GM23248 (cell line): Measurements from ENCODE around the gene ADAMTS9. TPM values are rescaled to one million over a fixed set of nuclear protein-coding genes. Genes with fewer than 3 reads are reported as not detected.

Source experiments
- DNase-seq: peaks from one replicate; pipeline ENCODE4 v3.0.0-alpha.2; 2015
- H2AFZ ChIP-seq: fragments of 200-600 bp; sonication (generic); 2 replicates; pipeline ENCODE4 v1.6.1; 2016; ENCODE audit warnings: antibody characterized with exemption
- H3F3A ChIP-seq: fragments of 200-600 bp; sonication (generic); 2 replicates; pipeline ENCODE4 v1.6.1; 2016; ENCODE audit warnings: mild to moderate bottlenecking, antibody characterized with exemption, mixed run types; ENCODE audit not compliant: insufficient read depth
- H3K27ac ChIP-seq: fragments of 200-600 bp; sonication (generic); 2 replicates; pipeline ENCODE4 v1.5.1; 2016; ENCODE audit warnings: mild to moderate bottlenecking
- H3K27me3 ChIP-seq: fragments of 200-600 bp; sonication (generic); replicated peaks from 2 replicates; pipeline ENCODE4 v1.6.1; 2016; ENCODE audit warnings: mild to moderate bottlenecking; ENCODE audit not compliant: insufficient read depth
- H3K36me3 ChIP-seq: fragments of 200-600 bp; sonication (generic); 2 replicates; pipeline ENCODE4 v1.6.1; 2016; ENCODE audit warnings: low read depth, mild to moderate bottlenecking
- H3K4me1 ChIP-seq: fragments of 200-600 bp; sonication (generic); 2 replicates; pipeline ENCODE4 v1.6.1; 2016; ENCODE audit warnings: mild to moderate bottlenecking; ENCODE audit not compliant: insufficient read depth
- H3K4me2 ChIP-seq: fragments of 200-600 bp; sonication (generic); one replicate; pipeline ENCODE4 v1.6.1; 2016; ENCODE audit warnings: mild to moderate bottlenecking; ENCODE audit not compliant: unreplicated experiment
- H3K4me3 ChIP-seq: fragments of 200-600 bp; sonication (generic); 2 replicates; pipeline ENCODE4 v1.5.1; 2016; ENCODE audit warnings: mild to moderate bottlenecking
- H3K79me2 ChIP-seq: fragments of 200-600 bp; sonication (generic); 2 replicates; pipeline ENCODE4 v1.6.1; 2016; ENCODE audit warnings: mild to moderate bottlenecking; ENCODE audit not compliant: insufficient read depth
- H3K9ac ChIP-seq: fragments of 200-600 bp; sonication (generic); 2 replicates; pipeline ENCODE4 v1.6.1; 2016; ENCODE audit warnings: mild to moderate bottlenecking
- H3K9me2 ChIP-seq: fragments of 200-600 bp; sonication (generic); 2 replicates; pipeline ENCODE4 v1.6.1; 2016; ENCODE audit warnings: mixed run types, mild to moderate bottlenecking, moderate library complexity; ENCODE audit not compliant: insufficient read depth
- H3K9me3 ChIP-seq: fragments of 200-600 bp; sonication (generic); one replicate; pipeline ENCODE4 v1.6.1; 2017; ENCODE audit warnings: low read depth
- H4K20me1 ChIP-seq: fragments of 200-600 bp; sonication (generic); 2 replicates; pipeline ENCODE4 v1.6.0; 2016; ENCODE audit not compliant: insufficient read depth
- EZH2 ChIP-seq: fragments of 200-600 bp; sonication (generic); IDR thresholded peaks from 2 replicates; pipeline ENCODE4 v1.6.1; 2018; ENCODE audit warnings: antibody characterized with exemption, mild to moderate bottlenecking; ENCODE audit not compliant: insufficient read depth, poor library complexity, severe bottlenecking
- EZH2phosphoT487 ChIP-seq: fragments of 200-600 bp; sonication (generic); IDR thresholded peaks from 2 replicates; pipeline ENCODE4 v1.6.1; 2018; ENCODE audit warnings: antibody characterized with exemption, moderate library complexity, mild to moderate bottlenecking, low read depth; ENCODE audit not compliant: insufficient read depth
- WGBS, 2 experiments: methylation state at CpG; one replicate each; pipeline ENCODE4 v1.1.6; 2015 to 2017; ENCODE audit warnings: low lambda C conversion rate in 2 of 2, low coverage in 1 of 2; ENCODE audit errors: missing lambda C conversion rate in 2 of 2; 5-methylcytosine and 5-hydroxymethylcytosine counted together
- in situ Hi-C: fragments of 300-500 bp; cut with MboI; formaldehyde crosslinking; loops from 2 replicates; pipeline ENCODE4 v1.15.0; 2020
- polyA plus RNA-seq: library from polyadenylated mRNA; unstranded; fragments of >200 nt; fragmentation: Nextera tagmentation; extraction: Ambion mirVana; gene quantifications from 2 replicates; pipeline ENCODE4 v1.2.1, GENCODE V29; 2016
- total RNA-seq: library from RNA; depleted of rRNA; stranded (reverse); fragments of >200 nt; shearing (Covaris generic); gene quantifications from 2 replicates; pipeline ENCODE4 v1.2.3, GENCODE V29; 2014

The ADAMTS9 gene
- total and polyA plus RNA-seq, 2 experiments from 2014 or later = 0.75 to 1.5 TPM

DNA sequence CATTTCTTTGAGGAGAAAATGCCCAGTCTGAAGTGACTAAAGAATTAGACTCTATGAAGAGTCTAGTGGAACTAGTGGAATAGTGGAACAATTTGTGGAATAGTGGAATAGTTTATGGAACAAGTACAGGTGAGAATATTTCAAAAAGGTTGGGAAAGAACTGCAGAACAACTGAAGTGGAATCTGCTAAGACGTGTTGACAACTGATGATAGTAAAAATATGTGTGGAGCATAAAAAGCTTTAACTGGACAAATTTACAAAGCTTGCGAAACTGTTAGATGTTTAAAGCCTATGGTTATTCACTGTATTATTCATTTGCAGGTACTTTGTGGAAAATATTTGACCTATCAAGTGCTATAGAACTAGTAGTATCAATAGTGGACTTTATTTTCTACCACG is 164.5 kb downstream of the ADAMTS9 start:
- H3K9me2 ChIP-seq = no peaks in the 10 kb centered on the region
- no peak overlapping the region for H3K9ac ChIP-seq
- H3K27ac ChIP-seq = no peak overlapping the region
- no peak overlapping the region for H3K4me3 ChIP-seq
- H3K4me1 ChIP-seq = peaks cover 13% of the 10 kb centered on the region
- H3K79me2 ChIP-seq = no peaks in the 10 kb centered on the region
- in situ Hi-C loops = loop anchor here (25.0 kb wide), 1 partner anchor 1664 kb away; no protein-coding TSS in a partner anchor
- no peaks in the 10 kb centered on the region for H3K27me3 ChIP-seq
- WGBS, 2 experiments = 52 to 55% methylated on average over 3 of the region's 3 CpGs
- H3K9me3 ChIP-seq = no peaks in the 10 kb centered on the region
- no peak for DNase-seq
- H2AFZ ChIP-seq = no peak overlapping the region
- H3F3A ChIP-seq = peaks cover 9% of the 10 kb centered on the region; the same call in 1 of the 2 replicates
- H3K36me3 ChIP-seq = no peaks in the 10 kb centered on the region
- TF ChIP-seq EZH2 (no peak), EZH2phosphoT487 (no peak)
- no peak overlapping the region for H3K4me2 ChIP-seq
- H4K20me1 ChIP-seq = no peaks in the 10 kb centered on the region

DNA sequence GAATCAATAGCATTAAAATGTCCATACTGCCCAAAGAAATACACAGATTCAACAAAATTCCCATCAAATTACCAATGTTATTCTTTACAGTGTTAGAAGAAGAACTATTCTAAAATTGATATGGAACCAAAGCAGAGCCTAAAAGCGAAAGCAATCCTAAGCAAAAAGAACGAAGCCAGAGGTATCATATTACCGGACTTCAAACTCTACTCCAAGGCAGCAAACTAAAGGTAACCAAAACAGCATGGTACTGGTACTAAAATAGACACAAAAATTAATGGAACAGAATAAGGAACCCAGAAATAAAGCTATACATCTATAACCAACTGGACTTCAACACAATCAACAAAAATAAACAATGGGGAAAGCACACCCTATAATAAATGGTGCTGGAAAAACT is 167.5 kb downstream of the ADAMTS9 start:
- H2AFZ ChIP-seq = no peak overlapping the region
- TF ChIP-seq EZH2 (no peak), EZH2phosphoT487 (no peak)
- H3K9ac ChIP-seq = no peak overlapping the region
- WGBS, 2 experiments = 59 to 74% methylated on average over 3 of the region's 3 CpGs
- H3K4me1 ChIP-seq = peaks cover 20% of the 10 kb centered on the region
- H3K4me2 ChIP-seq = no peak overlapping the region
- peaks cover 13% of the 10 kb centered on the region; the same call in 1 of the 2 replicates for H3F3A ChIP-seq
- H3K9me3 ChIP-seq = no peaks in the 10 kb centered on the region
- no peak overlapping the region for H3K4me3 ChIP-seq
- no peaks in the 10 kb centered on the region for H3K9me2 ChIP-seq
- no peaks in the 10 kb centered on the region for H3K79me2 ChIP-seq
- no peak for DNase-seq
- no peaks in the 10 kb centered on the region for H4K20me1 ChIP-seq
- in situ Hi-C loops = loop anchor here (25.0 kb wide), 1 partner anchor 1667 kb away; no protein-coding TSS in a partner anchor
- no peak overlapping the region for H3K27ac ChIP-seq
- no peaks in the 10 kb centered on the region for H3K27me3 ChIP-seq
- no peaks in the 10 kb centered on the region for H3K36me3 ChIP-seq

DNA sequence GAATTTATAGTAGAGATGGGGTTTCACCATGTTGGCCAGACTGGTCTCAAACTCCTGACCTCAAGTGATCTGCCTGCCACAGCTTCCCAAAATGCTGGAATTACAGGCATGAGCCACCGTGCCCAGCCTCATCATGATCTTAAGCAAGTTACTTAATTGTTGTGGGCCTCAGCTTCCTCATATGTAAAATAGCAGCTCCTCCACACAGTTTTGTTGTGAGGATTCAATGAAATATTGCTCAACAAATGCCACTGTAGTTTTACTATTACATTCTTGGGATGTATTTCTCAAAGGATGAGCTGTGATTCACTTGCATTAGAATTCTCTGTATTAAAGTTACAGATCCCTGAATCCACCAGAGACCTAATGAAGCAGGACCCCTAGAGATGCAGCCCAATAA is 168.8 kb downstream of the ADAMTS9 start:
- Histone ChIP-seq H4K20me1 (no peaks in the 10 kb centered on the region), H3K4me1 (peaks cover 20% of the 10 kb centered on the region), H2AFZ (no peak overlapping the region), H3K36me3 (no peaks in the 10 kb centered on the region), H3K79me2 (no peaks in the 10 kb centered on the region), H3K27ac (no peak overlapping the region; the same call in 1 of the 2 replicates), H3K27me3 (no peaks in the 10 kb centered on the region), H3K9ac (no peak overlapping the region), H3K4me3 (no peak overlapping the region), H3F3A (peaks cover 13% of the 10 kb centered on the region; the same call in 1 of the 2 replicates), H3K4me2 (no peak overlapping the region), H3K9me3 (no peaks in the 10 kb centered on the region), H3K9me2 (no peaks in the 10 kb centered on the region)
- TF ChIP-seq EZH2phosphoT487 = no peak
- no peak for TF ChIP-seq EZH2
- DNase-seq = peak; percentile 81
- in situ Hi-C loops = loop anchor here (25.0 kb wide), 1 partner anchor 1668 kb away; no protein-coding TSS in a partner anchor
- 7 to 9% methylated on average over 1 of the region's 1 CpG for WGBS, 2 experiments

DNA sequence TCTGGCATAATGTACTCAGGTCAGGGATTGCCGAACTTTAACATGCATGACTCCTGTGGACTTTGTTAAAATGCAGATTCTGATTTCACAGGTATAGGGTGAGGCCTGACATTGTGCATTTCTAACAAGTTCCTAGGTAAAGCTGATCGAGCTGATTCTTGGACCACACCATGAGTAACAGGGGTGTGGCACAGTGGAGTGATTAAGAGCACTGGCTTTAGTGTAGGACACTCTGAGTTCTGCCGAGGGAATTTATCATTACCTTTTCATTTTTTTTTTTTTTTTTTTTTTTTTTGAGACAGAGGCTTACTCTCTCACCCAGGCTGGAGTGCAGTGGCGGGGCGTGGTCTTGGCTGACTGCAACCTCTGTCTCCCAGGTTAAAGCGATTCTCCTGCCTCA is 169.3 kb downstream of the ADAMTS9 start:
- no peak overlapping the region for H3K9ac ChIP-seq
- peak; percentile 46 for DNase-seq
- no peaks in the 10 kb centered on the region for H3K36me3 ChIP-seq
- H4K20me1 ChIP-seq = no peaks in the 10 kb centered on the region
- no peak overlapping the region for H3K4me3 ChIP-seq
- H3K9me3 ChIP-seq = no peaks in the 10 kb centered on the region
- peaks cover 13% of the 10 kb centered on the region; the same call in 1 of the 2 replicates for H3F3A ChIP-seq
- no peaks in the 10 kb centered on the region for H3K9me2 ChIP-seq
- H3K4me2 ChIP-seq = no peak overlapping the region
- H3K4me1 ChIP-seq = peaks cover 20% of the 10 kb centered on the region
- TF ChIP-seq EZH2phosphoT487 = no peak
- no peak for TF ChIP-seq EZH2
- in situ Hi-C loops = loop anchor here (25.0 kb wide), 1 partner anchor 1669 kb away; no protein-coding TSS in a partner anchor
- H3K27ac ChIP-seq = no peak overlapping the region; the same call in 1 of the 2 replicates
- 66 to 69% methylated on average over 6 of the region's 6 CpGs for WGBS, 2 experiments
- no peaks in the 10 kb centered on the region for H3K79me2 ChIP-seq
- H3K27me3 ChIP-seq = no peaks in the 10 kb centered on the region
- H2AFZ ChIP-seq = no peak overlapping the region
